Activated CD8-positive, alpha-beta memory T cell treated with anti-CD3 and anti-CD28 coated beads, Interleukin-2, amount 10 ng/mL, durations not matched to agents 7 days and 5 days (primary cell): ENCODE measurements around the gene ANTXR1. TPM values are rescaled to one million over a fixed set of nuclear protein-coding genes. Genes with fewer than 3 reads are reported as not detected.

Experiments
- ATAC-seq: fragments of 150-1000 bp; cut with Tn5 transposase; one replicate; pipeline ENCODE4 v1.10.0; 2021; ENCODE audit warnings: moderate library complexity
- CTCF ChIA-PET: fragments of 350-600 bp; sonication (Branson Sonifier 250); formaldehyde crosslinking; loops from one replicate; lab custom pipeline; 2021; ENCODE audit warnings: antibody characterized with exemption; lab: Charles Lee
- DNase-seq: peaks from one replicate; pipeline ENCODE4 v3.0.0-alpha.2; 2020
- H3K27ac Mint-ChIP-seq: one replicate; pipeline ENCODE4 v1.8.0; 2021; ENCODE audit warnings: mild to moderate bottlenecking, mixed read lengths
- H3K27me3 Mint-ChIP-seq: one replicate; pipeline ENCODE4 v1.8.0; 2021; ENCODE audit warnings: mixed read lengths
- H3K36me3 Mint-ChIP-seq: one replicate; pipeline ENCODE4 v1.8.0; 2021; ENCODE audit warnings: mild to moderate bottlenecking, mixed read lengths
- H3K4me1 Mint-ChIP-seq: one replicate; pipeline ENCODE4 v1.8.0; 2021; ENCODE audit warnings: mixed read lengths
- H3K4me3 Mint-ChIP-seq: one replicate; pipeline ENCODE4 v1.8.0; 2021; ENCODE audit warnings: mild to moderate bottlenecking, moderate library complexity, mixed read lengths
- H3K9me3 Mint-ChIP-seq: one replicate; pipeline ENCODE4 v1.8.0; 2022; ENCODE audit warnings: low read depth, mixed read lengths
- total RNA-seq, 2 experiments: library from RNA; stranded (reverse); gene quantifications; one replicate each; pipeline ENCODE4 v1.2.3, GENCODE V29; 2021

Gene ANTXR1
- total RNA-seq, 2 experiments from 2014 or later, result 0.23 TPM; not detected in 1

DNA sequence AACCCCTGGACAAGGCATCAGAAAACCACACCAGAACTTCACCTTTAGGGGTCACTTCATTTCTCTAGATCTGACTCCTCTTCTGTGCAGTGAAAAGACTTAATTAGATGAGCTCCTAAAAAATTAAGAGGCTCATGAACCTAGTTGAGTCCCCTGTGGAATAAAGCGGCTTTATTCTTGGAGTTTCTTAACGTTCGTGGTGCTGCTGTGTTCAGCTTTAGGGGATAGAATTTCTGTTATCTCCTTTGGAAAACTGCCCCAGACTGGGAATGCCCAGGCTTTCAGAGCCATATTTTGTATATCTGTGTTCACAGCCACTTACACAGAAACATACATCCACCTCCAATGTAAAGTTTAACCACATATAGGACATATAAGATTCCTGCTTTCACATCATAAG lies 165.8 kb downstream of the ANTXR1 start:
- Mint-ChIP-seq H3K9me3 (no peaks in the 10 kb centered on the region), H3K27ac (no peak overlapping the region), H3K36me3 (no peaks in the 10 kb centered on the region), H3K27me3 (peaks cover 34% of the 10 kb centered on the region), H3K4me3 (no peak overlapping the region), H3K4me1 (no peaks in the 10 kb centered on the region)
- no peak for ATAC-seq
- DNase-seq, result no peak
- CTCF ChIA-PET, result no interaction called here

DNA sequence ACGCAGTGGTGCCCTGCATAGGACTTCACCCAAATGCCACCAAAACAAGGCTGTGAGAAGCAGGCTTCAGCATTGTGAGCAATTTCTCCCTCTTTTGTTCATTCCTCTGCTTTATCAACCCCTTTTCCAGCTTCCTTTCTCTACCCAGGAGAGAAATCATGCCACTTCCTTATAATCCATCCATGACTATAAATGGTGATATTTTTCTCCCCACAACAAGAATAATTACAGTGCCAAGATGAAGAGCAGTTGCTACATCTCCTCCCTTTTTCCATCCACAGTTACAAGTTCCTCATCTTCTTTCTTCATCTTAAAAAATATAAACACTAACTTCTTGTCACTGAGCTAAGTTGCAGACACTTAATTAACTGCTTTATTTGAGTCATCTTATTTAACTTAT lies 167.2 kb downstream of the ANTXR1 start:
- H3K27me3 Mint-ChIP-seq, result peaks cover 29% of the 10 kb centered on the region
- H3K4me1 Mint-ChIP-seq, result no peaks in the 10 kb centered on the region
- H3K4me3 Mint-ChIP-seq, result no peak overlapping the region
- no peak for DNase-seq
- H3K36me3 Mint-ChIP-seq, result no peaks in the 10 kb centered on the region
- no peaks in the 10 kb centered on the region for H3K9me3 Mint-ChIP-seq
- CTCF ChIA-PET, result no interaction called here
- H3K27ac Mint-ChIP-seq, result no peak overlapping the region
- no peak for ATAC-seq

DNA sequence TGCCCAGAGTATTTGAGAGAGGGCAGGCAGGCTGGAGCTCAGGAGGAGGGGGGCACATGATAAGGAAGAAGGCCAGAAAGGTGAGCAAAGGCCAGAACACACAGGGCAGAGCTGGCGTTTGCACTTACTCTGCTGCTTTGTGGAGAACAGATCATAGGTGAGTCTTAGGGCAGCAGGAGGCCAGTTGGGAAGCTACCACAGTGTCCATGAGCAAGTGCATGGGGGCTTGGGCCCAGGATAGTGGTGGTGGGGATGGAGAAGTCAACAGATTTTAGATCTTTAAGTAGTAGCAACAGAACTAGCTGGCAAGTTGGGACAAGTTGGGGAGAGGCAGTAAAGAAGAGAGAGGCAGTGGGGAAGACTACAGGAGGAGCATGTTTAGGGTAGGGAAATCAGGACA lies 168.0 kb downstream of the ANTXR1 start:
- H3K9me3 Mint-ChIP-seq, result no peaks in the 10 kb centered on the region
- no peak for ATAC-seq
- no peak overlapping the region for H3K27ac Mint-ChIP-seq
- peaks cover 29% of the 10 kb centered on the region for H3K27me3 Mint-ChIP-seq
- no peak for DNase-seq
- no peaks in the 10 kb centered on the region for H3K4me1 Mint-ChIP-seq
- CTCF ChIA-PET, result no interaction called here
- no peak overlapping the region for H3K4me3 Mint-ChIP-seq
- H3K36me3 Mint-ChIP-seq, result no peaks in the 10 kb centered on the region

DNA sequence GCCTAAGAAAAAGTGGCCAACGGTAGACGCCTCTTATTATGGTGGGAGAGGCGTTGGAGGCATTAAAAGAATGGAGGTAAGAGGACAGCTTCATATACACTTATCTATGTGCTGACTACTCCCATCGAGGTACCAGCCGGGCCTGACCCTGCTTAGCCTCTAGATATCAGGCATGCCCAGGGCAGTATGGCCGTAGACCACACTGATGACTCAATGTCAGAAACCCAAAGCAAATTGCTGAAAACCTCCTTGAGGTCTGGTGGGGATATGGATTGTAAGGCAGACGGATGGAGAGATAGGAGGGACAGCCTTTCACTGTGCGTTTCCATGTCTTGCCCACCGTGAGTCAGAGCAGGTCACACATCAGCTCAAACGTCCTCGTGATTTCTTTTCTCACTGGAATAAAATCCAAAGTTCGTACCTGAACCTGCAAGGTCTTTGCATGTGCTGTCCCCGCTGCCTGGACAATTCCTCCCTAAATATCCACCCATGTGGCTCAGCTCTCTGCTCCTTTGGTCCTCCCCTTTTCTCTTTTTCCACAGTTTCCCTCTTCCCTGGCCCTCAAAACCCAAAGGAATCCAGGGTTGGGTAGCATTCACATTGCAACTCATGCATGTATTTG lies 168.9 kb downstream of the ANTXR1 start:
- CTCF ChIA-PET, result no interaction called here
- H3K36me3 Mint-ChIP-seq, result no peaks in the 10 kb centered on the region
- no peak for DNase-seq
- no peaks in the 10 kb centered on the region for H3K4me1 Mint-ChIP-seq
- no peaks in the 10 kb centered on the region for H3K9me3 Mint-ChIP-seq
- H3K27me3 Mint-ChIP-seq, result peaks cover 25% of the 10 kb centered on the region
- no peak for ATAC-seq
- no peak overlapping the region for H3K4me3 Mint-ChIP-seq
- no peak overlapping the region for H3K27ac Mint-ChIP-seq

DNA sequence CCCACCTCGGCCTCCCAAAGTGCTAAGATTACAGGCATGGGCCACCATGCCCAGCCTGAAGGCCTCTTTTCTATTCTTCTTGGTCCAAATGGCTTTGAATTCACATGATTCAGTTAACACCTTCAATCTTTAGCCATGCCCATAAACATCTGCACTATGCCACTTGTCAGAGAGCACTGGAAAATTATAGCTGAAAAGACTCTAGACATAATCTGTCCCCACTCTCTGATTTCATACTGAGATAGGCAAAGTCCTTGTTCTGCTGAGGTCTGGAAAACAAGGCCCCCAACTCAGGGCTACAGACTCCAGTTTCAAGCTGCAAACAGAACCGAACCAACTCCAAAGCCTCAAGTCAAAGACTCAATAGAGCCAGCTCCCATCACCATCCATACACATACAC lies 170.7 kb downstream of the ANTXR1 start:
- no peak for ATAC-seq
- no peak overlapping the region for H3K27ac Mint-ChIP-seq
- CTCF ChIA-PET, result interaction anchor here (1.5 kb wide), 1 partner anchor 22 kb away, joined by 3 read pairs; no protein-coding TSS in a partner anchor
- no peaks in the 10 kb centered on the region for H3K9me3 Mint-ChIP-seq
- no peaks in the 10 kb centered on the region for H3K4me1 Mint-ChIP-seq
- H3K27me3 Mint-ChIP-seq, result peaks cover 26% of the 10 kb centered on the region
- DNase-seq, result no peak
- no peaks in the 10 kb centered on the region for H3K36me3 Mint-ChIP-seq
- no peak overlapping the region for H3K4me3 Mint-ChIP-seq

DNA sequence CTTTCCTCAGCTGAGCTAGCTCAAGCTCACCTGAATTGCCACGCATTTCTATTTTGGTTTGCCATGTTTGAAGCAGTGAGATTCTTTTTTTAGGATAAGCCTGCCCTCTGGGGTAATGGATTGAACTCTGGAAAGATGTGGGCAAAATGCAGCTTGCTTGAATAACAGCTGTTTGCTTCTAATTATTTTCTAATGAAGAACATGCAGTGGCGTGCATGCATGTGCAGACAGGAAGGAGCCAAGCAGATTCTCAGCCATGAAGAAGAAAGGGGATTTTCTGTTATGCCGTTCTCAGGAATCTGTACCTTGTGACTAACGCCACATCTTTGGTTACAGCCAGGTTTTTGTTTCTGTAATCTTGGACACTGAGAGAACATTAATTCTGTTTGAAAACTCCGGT lies 171.2 kb downstream of the ANTXR1 start:
- H3K27ac Mint-ChIP-seq, result no peak overlapping the region
- H3K9me3 Mint-ChIP-seq, result no peaks in the 10 kb centered on the region
- ATAC-seq (no peak), DNase-seq (no peak)
- no peaks in the 10 kb centered on the region for H3K4me1 Mint-ChIP-seq
- H3K36me3 Mint-ChIP-seq, result no peaks in the 10 kb centered on the region
- peaks cover 31% of the 10 kb centered on the region for H3K27me3 Mint-ChIP-seq
- no peak overlapping the region for H3K4me3 Mint-ChIP-seq
- CTCF ChIA-PET, result interaction anchor here (1.5 kb wide), 1 partner anchor 21 kb away, joined by 3 read pairs; no protein-coding TSS in a partner anchor

DNA sequence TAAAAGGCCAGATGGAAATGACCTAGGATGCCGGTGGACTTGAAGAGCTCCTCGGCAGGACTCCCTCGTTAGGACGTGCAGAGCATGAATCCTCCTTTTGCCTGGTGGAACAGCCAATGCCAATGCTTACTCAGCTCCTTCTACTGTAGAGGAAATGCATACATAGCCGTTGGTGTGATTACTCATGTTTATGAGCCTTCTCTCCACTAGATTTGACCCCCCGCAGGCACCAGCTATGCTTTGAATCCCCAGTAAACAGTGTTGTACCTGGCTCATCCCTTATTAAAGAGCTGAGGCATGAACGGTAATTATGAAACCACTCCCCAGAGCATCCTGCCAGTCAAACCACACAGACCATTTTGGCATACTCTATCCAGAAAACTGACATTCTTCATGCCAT lies 172.8 kb downstream of the ANTXR1 start:
- Mint-ChIP-seq H3K4me1 (no peaks in the 10 kb centered on the region), H3K36me3 (no peaks in the 10 kb centered on the region), H3K27me3 (peaks cover 35% of the 10 kb centered on the region), H3K4me3 (no peak overlapping the region), H3K9me3 (no peaks in the 10 kb centered on the region), H3K27ac (no peak overlapping the region)
- ATAC-seq (no peak), DNase-seq (no peak)
- CTCF ChIA-PET, result no interaction called here

DNA sequence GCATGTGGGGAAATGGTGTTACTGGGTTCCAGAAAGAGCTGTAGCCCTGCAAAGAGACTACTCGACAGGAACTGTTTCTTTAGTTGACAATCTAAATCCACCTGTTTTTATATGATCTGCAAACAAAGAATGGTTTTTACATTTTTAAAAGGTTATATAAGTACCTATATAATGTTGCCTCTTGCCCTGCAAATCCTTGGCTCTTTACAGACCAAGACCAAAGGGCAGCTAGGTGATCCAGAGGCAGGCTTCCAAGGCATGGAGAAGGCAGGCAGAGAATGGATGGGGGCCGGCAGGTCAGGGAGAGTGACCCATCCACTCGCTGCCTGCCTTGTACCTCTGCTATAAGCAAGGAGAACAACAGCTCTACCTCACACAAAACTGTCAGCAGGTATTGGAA lies 173.6 kb downstream of the ANTXR1 start:
- peaks cover 42% of the 10 kb centered on the region for H3K27me3 Mint-ChIP-seq
- CTCF ChIA-PET, result no interaction called here

DNA sequence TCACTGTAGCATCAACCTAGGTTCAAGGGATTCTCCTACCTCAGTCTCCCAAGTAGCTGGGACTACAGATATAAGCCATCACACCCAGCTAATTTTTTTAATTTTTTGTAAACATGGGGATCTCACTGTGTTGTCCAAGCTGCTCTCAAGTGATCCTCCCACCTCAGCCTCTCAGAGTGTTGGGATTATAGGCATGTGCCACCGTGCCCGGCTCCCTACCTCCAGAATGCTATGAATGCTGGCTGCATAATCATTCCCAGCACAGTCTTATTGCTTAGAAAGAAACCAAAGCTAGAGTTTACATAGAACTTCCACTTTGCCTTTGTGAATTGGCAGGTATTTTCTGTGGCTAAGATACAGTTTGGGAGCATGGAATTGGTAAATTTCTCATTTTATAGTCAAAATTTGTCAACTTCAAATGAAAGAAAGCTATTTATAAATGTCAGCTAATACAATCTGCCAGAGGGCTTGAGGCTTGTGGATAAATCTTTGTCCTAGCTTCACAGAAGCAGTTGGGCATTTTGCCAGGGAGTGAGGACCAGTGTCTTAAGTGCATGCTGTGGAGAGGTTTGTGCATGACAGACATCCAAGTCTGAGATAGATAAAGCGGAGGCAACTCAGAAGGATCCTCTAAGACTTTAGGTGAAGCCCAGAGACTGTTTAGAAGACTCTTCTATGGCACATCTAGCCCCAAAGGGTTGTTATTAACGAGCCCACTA lies 175.4 kb downstream of the ANTXR1 start:
- Mint-ChIP-seq H3K4me1 (no peaks in the 10 kb centered on the region), H3K4me3 (no peak overlapping the region), H3K9me3 (no peaks in the 10 kb centered on the region), H3K27me3 (peaks cover 51% of the 10 kb centered on the region), H3K36me3 (no peaks in the 10 kb centered on the region), H3K27ac (no peak overlapping the region)
- DNase-seq (no peak), ATAC-seq (no peak)
- CTCF ChIA-PET, result no interaction called here

More for the DNA sequence above, 173.6 kb downstream of the ANTXR1 start:
- Mint-ChIP-seq H3K27ac (no peak overlapping the region), H3K9me3 (no peaks in the 10 kb centered on the region), H3K36me3 (no peaks in the 10 kb centered on the region), H3K4me3 (no peak overlapping the region), H3K4me1 (no peaks in the 10 kb centered on the region)
- DNase-seq (no peak), ATAC-seq (no peak)

DNA sequence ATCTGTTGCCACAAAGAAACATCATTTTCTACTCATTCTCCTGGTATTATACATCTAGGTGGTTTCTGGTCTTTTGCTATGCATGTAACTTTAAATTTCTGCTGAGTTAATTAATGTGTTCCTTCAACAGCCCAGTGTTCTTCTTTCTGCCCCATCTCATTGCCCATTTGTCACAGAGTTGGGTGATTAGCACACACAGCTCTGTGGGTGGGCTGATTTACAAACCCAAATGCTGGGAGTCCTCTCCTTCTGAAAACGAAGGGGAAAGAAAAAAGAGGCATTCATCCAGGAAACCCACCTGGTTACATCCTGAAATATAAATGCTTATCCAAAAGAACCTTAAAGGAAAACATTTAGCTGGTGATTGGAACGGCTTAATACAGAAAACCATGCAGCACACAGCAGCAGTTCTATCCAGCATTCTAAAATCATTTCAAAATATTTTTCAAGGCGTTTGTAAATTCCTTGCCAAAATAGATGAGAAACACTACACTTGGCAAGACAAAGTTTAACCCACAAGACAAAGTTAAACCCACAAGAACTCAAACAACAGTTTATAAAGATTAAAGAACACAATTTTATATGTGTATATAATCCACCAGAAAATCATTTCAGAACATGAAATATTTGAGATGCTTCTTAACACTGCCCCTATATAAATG lies 177.9 kb downstream of the ANTXR1 start:
- Mint-ChIP-seq H3K36me3 (no peaks in the 10 kb centered on the region), H3K27ac (no peak overlapping the region), H3K27me3 (peaks cover 62% of the 10 kb centered on the region), H3K9me3 (no peaks in the 10 kb centered on the region), H3K4me3 (no peak overlapping the region), H3K4me1 (no peaks in the 10 kb centered on the region)
- CTCF ChIA-PET, result no interaction called here
- no peak for ATAC-seq
- no peak for DNase-seq

DNA sequence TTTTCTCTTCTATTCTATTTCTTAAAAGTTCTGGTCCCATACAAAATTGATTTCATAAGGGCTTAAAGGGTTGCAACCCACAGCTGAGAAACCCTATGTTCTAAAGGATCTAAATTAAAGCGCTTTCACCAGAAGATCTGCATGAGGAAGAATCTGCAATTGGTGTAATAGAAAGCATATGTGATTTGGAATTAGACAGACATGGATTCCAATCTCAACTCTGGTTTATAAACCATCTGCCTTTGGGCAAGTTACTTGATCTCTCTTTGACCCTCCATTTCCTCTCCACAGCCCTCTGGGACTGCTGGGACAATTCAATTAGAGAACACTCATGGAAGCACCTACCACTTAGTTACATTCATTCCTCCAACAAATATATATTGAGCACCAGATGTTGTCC lies 178.7 kb downstream of the ANTXR1 start:
- Mint-ChIP-seq H3K9me3 (no peaks in the 10 kb centered on the region), H3K4me1 (no peaks in the 10 kb centered on the region), H3K4me3 (no peak overlapping the region), H3K27ac (no peak overlapping the region), H3K36me3 (no peaks in the 10 kb centered on the region), H3K27me3 (peaks cover 65% of the 10 kb centered on the region)
- ATAC-seq (no peak), DNase-seq (no peak)
- CTCF ChIA-PET, result no interaction called here

DNA sequence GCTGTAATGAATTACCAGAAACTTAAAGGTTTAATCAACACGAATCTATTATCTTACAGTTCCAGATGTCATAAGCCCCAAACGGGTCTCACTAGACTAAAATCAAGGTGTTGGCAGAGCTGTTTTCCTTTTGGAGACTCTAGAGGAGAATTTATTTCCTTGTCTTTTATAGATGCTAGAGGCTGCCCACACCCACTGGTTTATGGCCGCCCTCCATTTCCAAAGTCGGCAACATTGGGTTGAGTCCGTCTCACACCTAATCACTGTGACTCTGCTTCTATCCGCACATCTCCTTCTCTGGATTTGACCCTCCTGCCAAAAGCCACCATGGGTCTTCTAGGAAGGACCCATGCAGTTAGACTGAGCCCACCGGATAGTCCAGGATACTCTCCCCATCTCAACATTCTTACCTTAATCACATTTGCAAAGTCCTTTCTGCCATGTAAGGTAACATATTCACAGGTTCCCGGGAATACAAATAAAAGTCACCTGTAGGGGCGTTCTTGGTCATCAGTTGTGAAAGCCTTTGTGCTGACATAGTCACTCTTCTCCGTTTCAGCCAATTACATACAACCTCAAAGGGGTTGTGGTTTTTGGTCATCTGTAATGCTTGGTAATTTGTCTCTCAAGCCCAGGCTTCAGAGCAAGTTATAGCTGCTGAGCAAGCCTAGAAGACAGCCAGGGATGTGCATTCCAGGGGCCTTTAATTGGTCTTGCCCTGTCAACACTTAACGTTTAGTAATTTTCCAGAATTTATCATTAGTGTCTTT lies 179.4 kb downstream of the ANTXR1 start:
- CTCF ChIA-PET, result no interaction called here
- Mint-ChIP-seq H3K4me3 (no peak overlapping the region), H3K4me1 (no peaks in the 10 kb centered on the region), H3K36me3 (no peaks in the 10 kb centered on the region), H3K27ac (no peak overlapping the region), H3K27me3 (peaks cover 66% of the 10 kb centered on the region), H3K9me3 (no peaks in the 10 kb centered on the region)
- DNase-seq, result no peak
- no peak for ATAC-seq

DNA sequence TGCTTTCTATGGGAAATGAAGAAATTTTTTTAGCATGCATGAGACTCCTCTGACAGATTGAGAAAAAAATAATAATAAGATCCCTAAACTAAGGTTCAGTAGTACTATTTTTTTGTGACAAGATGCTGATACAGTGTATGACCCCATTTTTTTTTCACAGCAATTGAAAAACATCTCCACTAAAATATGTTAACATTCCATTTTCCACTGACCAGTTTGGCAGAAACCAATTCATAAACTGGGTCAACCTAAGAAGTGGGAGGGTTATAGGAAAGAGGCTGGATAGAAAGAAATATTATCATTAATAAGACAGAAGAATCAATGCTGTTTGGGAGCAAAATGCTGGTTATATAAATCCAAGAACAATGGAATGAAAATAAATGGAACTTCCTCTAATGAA lies 182.7 kb downstream of the ANTXR1 start:
- Mint-ChIP-seq H3K27me3 (peaks cover 46% of the 10 kb centered on the region), H3K36me3 (no peaks in the 10 kb centered on the region), H3K27ac (no peak overlapping the region), H3K9me3 (no peaks in the 10 kb centered on the region), H3K4me3 (no peak overlapping the region), H3K4me1 (no peaks in the 10 kb centered on the region)
- ATAC-seq, result no peak
- CTCF ChIA-PET, result no interaction called here
- DNase-seq, result no peak
